GM12873 (cell line): Measurements from ENCODE around the gene BAHCC1.

Experiments used
- CTCF ChIP-seq: IDR thresholded peaks from 2 replicates; pipeline ENCODE4 v1.5.1; 2012; ENCODE audit warnings: low read depth, mild to moderate bottlenecking, moderate library complexity, low read length, control low read depth; ENCODE audit not compliant: insufficient read depth; ENCODE audit errors: missing control alignments

The BAHCC1 gene

GRCh38 chr17:81423698-81424071 lies 28.4 kb downstream of the BAHCC1 start:
- no peak for TF ChIP-seq CTCF

GRCh38 chr17:81424151-81425017 lies 29.1 kb downstream of the BAHCC1 start:
- TF ChIP-seq CTCF: no peak

- TF ChIP-seq CTCF: no peak
Observed at GRCh38 chr17:81426393-81427172, 31.3 kb downstream of the BAHCC1 start.

GRCh38 chr17:81427173-81428120 lies 32.2 kb downstream of the BAHCC1 start:
- no peak for TF ChIP-seq CTCF

DNA sequence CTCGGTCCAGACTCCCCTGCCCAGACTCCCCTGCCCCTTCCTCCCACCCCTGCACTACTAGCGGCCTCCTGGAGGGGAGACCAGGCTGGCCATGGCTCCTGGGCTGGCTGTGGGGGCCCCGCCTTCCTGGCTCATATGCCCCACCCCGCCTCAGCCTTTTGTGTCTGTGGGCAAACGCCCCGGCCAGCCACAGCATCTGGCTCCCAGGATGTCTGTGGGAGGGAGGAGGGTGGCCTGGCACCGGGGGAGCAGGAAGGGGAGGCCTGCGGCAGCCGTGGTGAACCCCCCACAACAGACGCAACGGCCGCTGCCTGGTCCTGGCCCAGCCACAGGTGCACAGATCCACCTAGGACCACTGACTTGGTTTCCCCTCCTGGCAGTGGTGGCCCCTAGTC lies 32.9 kb downstream of the BAHCC1 start:
- TF ChIP-seq CTCF: no peak

GRCh38 chr17:81428516-81428915 lies 33.3 kb downstream of the BAHCC1 start:
- TF ChIP-seq CTCF: no peak
